Measurements from ENCODE around the gene OSBPL1A. TPM values are rescaled to one million over a fixed set of nuclear protein-coding genes. Genes with fewer than 3 reads are reported as not detected.

OSBPL1A gene
- total and polyA plus RNA-seq, 2 donors from 2014 or later: 27.0 to 40.3 TPM

DNA sequence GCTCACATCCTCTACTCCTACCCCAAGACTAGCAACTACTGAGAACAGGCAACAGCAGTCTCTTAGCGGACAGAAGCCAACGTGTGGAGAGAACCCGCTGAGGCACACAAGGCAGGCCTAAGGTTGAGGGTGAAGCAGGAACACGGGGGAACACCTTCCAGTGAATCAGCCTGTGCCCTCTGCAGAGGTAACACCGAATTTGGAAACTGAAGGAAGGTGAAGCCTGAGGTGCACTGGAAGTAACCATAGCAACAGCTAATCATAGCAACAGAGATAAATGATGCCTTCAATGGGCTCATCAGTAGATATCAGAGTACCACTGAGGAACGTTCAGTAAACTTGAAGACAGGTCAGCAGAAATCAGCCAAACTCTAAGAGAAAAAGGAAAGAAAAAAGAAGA, 43.3 kb downstream of the OSBPL1A start:
- no peak overlapping the region for H3K9ac ChIP-seq (ENCODE audit: low read length in 3 of 3)
- H3K27me3 ChIP-seq (ENCODE audit: control insufficient read depth, insufficient read depth, low read length): no peaks in the 10 kb centered on the region
- no peaks in the 10 kb centered on the region for H3K4me1 ChIP-seq (ENCODE audit: control insufficient read depth in 2 of 3, insufficient read depth in 2 of 3, low read depth in 1 of 3, low read length in 3 of 3)
- H3K36me3 ChIP-seq (ENCODE audit: control insufficient read depth in 2 of 3, insufficient read depth in 3 of 3, low read length in 3 of 3): no peaks in the 10 kb centered on the region
- DNase-seq: no peak
- intact Hi-C loops (cut with DNase I): no loop called here
- no peak overlapping the region for H3K27ac ChIP-seq (ENCODE audit: low read depth in 2 of 2, low read length in 2 of 2)
- no peak for TF ChIP-seq CTCF (IDR thresholded peaks at IDR 0.05; ENCODE audit: borderline replicate concordance, extremely low read depth, insufficient read depth)
- no peaks in the 10 kb centered on the region for H3K9me3 ChIP-seq (ENCODE audit: control insufficient read depth in 2 of 3, insufficient read depth in 1 of 3, low read length in 3 of 3)
- H3K4me3 ChIP-seq (ENCODE audit: low read length in 3 of 3): no peak overlapping the region
- no peak for FAIRE-seq

DNA sequence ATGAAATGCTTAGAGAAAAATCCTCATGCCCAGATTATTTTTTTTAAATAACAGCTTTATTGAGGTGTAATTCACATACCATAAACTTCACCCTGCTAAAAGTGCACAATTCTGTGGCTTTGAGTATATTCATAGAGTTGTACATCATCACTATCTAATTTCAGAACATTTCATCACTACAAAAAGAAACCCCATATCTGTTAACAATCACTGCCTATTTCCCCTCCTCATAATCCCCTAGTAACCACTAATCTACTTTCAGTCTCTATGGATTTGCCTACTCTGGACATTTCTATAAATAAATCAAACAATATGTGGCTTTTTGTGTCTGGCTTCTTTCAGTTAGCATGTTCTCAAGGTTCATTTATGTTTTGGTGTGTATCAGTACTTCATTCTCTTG, 51.4 kb downstream of the OSBPL1A start:
- intact Hi-C loops (cut with DNase I): no loop called here
- FAIRE-seq (no peak), DNase-seq (no peak)
- Histone ChIP-seq H3K9me3 (ENCODE audit: control insufficient read depth in 2 of 3, insufficient read depth in 1 of 3, low read length in 3 of 3) (no peaks in the 10 kb centered on the region), H3K4me3 (ENCODE audit: low read length in 3 of 3) (no peak overlapping the region), H3K4me1 (ENCODE audit: control insufficient read depth in 2 of 3, insufficient read depth in 2 of 3, low read depth in 1 of 3, low read length in 3 of 3) (no peaks in the 10 kb centered on the region), H3K36me3 (ENCODE audit: control insufficient read depth in 2 of 3, insufficient read depth in 3 of 3, low read length in 3 of 3) (peaks cover 0 to 1% (median 0%) of the 10 kb centered on the region in 3 donors), H3K27ac (ENCODE audit: low read depth in 2 of 2, low read length in 2 of 2) (no peak overlapping the region), H3K9ac (ENCODE audit: low read length in 3 of 3) (no peak overlapping the region), H3K27me3 (ENCODE audit: control insufficient read depth, insufficient read depth, low read length) (no peaks in the 10 kb centered on the region)
- no peak for TF ChIP-seq CTCF (IDR thresholded peaks at IDR 0.05; ENCODE audit: borderline replicate concordance, extremely low read depth, insufficient read depth)

GRCh38 chr18:24344509-24344908, 53.1 kb downstream of the OSBPL1A start:
- Histone ChIP-seq H3K4me3 (ENCODE audit: low read length in 3 of 3) (no peak overlapping the region), H3K4me1 (ENCODE audit: control insufficient read depth in 2 of 3, insufficient read depth in 2 of 3, low read depth in 1 of 3, low read length in 3 of 3) (no peaks in the 10 kb centered on the region), H3K27me3 (ENCODE audit: control insufficient read depth, insufficient read depth, low read length) (no peaks in the 10 kb centered on the region), H3K9ac (ENCODE audit: low read length in 3 of 3) (no peak overlapping the region), H3K9me3 (ENCODE audit: control insufficient read depth in 2 of 3, insufficient read depth in 1 of 3, low read length in 3 of 3) (no peaks in the 10 kb centered on the region), H3K27ac (ENCODE audit: low read depth in 2 of 2, low read length in 2 of 2) (no peak overlapping the region), H3K36me3 (ENCODE audit: control insufficient read depth in 2 of 3, insufficient read depth in 3 of 3, low read length in 3 of 3) (peaks cover 0 to 2% (median 0%) of the 10 kb centered on the region in 3 donors)
- FAIRE-seq (no peak), DNase-seq (no peak)
- intact Hi-C loops (cut with DNase I): no loop called here
- no peak for TF ChIP-seq CTCF (IDR thresholded peaks at IDR 0.05; ENCODE audit: borderline replicate concordance, extremely low read depth, insufficient read depth)

DNA sequence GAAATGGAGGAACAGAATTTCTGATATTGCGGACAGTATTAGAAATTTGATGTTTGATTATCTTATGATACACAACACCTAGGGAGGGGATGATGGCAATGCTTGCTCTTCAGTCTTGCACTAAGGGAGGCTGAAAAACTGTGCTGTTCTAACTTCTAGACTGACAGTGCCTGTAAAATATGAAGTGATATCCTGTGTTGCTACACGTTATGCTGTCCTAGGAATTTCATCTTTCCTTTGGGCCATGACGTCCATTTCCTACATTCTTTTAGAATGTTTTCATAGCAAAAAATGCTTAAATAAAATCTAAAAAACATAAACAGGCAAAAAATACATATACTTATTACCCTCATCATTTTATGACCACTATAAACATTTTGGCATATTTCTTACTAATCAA, 55.3 kb downstream of the OSBPL1A start:
- FAIRE-seq: no peak
- no peak overlapping the region for H3K4me3 ChIP-seq (ENCODE audit: low read length in 3 of 3)
- DNase-seq: no peak
- no peaks in the 10 kb centered on the region for H3K9me3 ChIP-seq (ENCODE audit: control insufficient read depth in 2 of 3, insufficient read depth in 1 of 3, low read length in 3 of 3)
- peaks cover 0 to 2% (median 0%) of the 10 kb centered on the region in 3 donors for H3K36me3 ChIP-seq (ENCODE audit: control insufficient read depth in 2 of 3, insufficient read depth in 3 of 3, low read length in 3 of 3)
- H3K4me1 ChIP-seq (ENCODE audit: control insufficient read depth in 2 of 3, insufficient read depth in 2 of 3, low read depth in 1 of 3, low read length in 3 of 3): no peaks in the 10 kb centered on the region
- H3K27ac ChIP-seq (ENCODE audit: low read depth in 2 of 2, low read length in 2 of 2): no peak overlapping the region
- H3K27me3 ChIP-seq (ENCODE audit: control insufficient read depth, insufficient read depth, low read length): no peaks in the 10 kb centered on the region
- H3K9ac ChIP-seq (ENCODE audit: low read length in 3 of 3): no peak overlapping the region
- TF ChIP-seq CTCF (IDR thresholded peaks at IDR 0.05; ENCODE audit: borderline replicate concordance, extremely low read depth, insufficient read depth): no peak
- intact Hi-C loops (cut with DNase I): no loop called here

Data from kidney (tissue), 14 donors.